GM23338 (cell line): ENCODE results near the gene JARID2. TPM values are rescaled to one million over a fixed set of nuclear protein-coding genes. Genes with fewer than 3 reads are reported as not detected.

ENCODE experiments used
- ATAC-seq: fragments of 200-7000 bp; cut with Tn5 transposase; 3 replicates; pipeline ENCODE4 v1.9.1; 2020
- DNase-seq: peaks from one replicate; pipeline ENCODE4 v3.0.0-alpha.2; 2015; ENCODE audit warnings: low spot score
- H2AFZ ChIP-seq: fragments of 200-600 bp; sonication (generic); 2 replicates; pipeline ENCODE4 v1.8.0; 2016; ENCODE audit warnings: antibody characterized with exemption, mild to moderate bottlenecking, moderate library complexity
- H3F3A ChIP-seq: fragments of 200-600 bp; sonication (generic); replicated peaks from 2 replicates; pipeline ENCODE4 v1.8.0; 2017; ENCODE audit warnings: antibody characterized with exemption, mixed run types, low read depth
- H3K27ac ChIP-seq: fragments of 200-600 bp; sonication (generic); 2 replicates; pipeline ENCODE4 v1.6.1; 2016; ENCODE audit warnings: low read depth
- H3K27me3 ChIP-seq: fragments of 200-600 bp; sonication (generic); 2 replicates; pipeline ENCODE4 v1.8.0; 2016; ENCODE audit warnings: mild to moderate bottlenecking, mixed run types, moderate library complexity; ENCODE audit not compliant: insufficient read depth
- H3K36me3 ChIP-seq: fragments of 200-600 bp; sonication (generic); 2 replicates; pipeline ENCODE4 v1.8.0; 2016; ENCODE audit warnings: mild to moderate bottlenecking; ENCODE audit not compliant: insufficient read depth
- H3K4me1 ChIP-seq: fragments of 200-600 bp; sonication (generic); 2 replicates; pipeline ENCODE4 v1.8.0; 2016; ENCODE audit warnings: mild to moderate bottlenecking, moderate library complexity; ENCODE audit not compliant: insufficient read depth
- H3K4me2 ChIP-seq: fragments of 200-600 bp; sonication (generic); 2 replicates; pipeline ENCODE4 v1.7.1; 2017; ENCODE audit warnings: mixed run types
- H3K4me3 ChIP-seq: fragments of 200-600 bp; sonication (generic); 2 replicates; pipeline ENCODE4 v1.6.1; 2016; ENCODE audit warnings: mixed run types
- H3K79me2 ChIP-seq: fragments of 200-600 bp; sonication (generic); replicated peaks from 2 replicates; pipeline ENCODE4 v1.8.0; 2017; ENCODE audit warnings: mild to moderate bottlenecking; ENCODE audit not compliant: insufficient read depth
- H3K9me2 ChIP-seq: fragments of 200-600 bp; sonication (generic); 2 replicates; pipeline ENCODE4 v1.8.0; 2017; ENCODE audit not compliant: insufficient read depth
- H4K20me1 ChIP-seq: fragments of 200-600 bp; sonication (generic); replicated peaks from 2 replicates; pipeline ENCODE4 v1.8.0; 2017; ENCODE audit warnings: mild to moderate bottlenecking; ENCODE audit not compliant: insufficient read depth
- H3K27ac Mint-ChIP-seq: 2 replicates; pipeline ENCODE4 v1.8.0; 2020; ENCODE audit warnings: inconsistent platforms, mild to moderate bottlenecking, moderate library complexity, mixed read lengths
- H3K27me3 Mint-ChIP-seq: 3 replicates; pipeline ENCODE4 v1.8.0; 2022; ENCODE audit warnings: low read depth, mild to moderate bottlenecking, moderate library complexity, mixed read lengths, inconsistent platforms; ENCODE audit not compliant: insufficient read depth, poor library complexity
- H3K36me3 Mint-ChIP-seq: 3 replicates; pipeline ENCODE4 v1.8.0; 2021; ENCODE audit warnings: low read depth, mild to moderate bottlenecking, inconsistent platforms, moderate library complexity, mixed read lengths
- H3K4me1 Mint-ChIP-seq: 3 replicates; pipeline ENCODE4 v1.8.0; 2020; ENCODE audit warnings: mild to moderate bottlenecking, inconsistent platforms, mixed read lengths
- H3K4me3 Mint-ChIP-seq: 3 replicates; pipeline ENCODE4 v1.8.0; 2021; ENCODE audit warnings: moderate library complexity, mild to moderate bottlenecking, inconsistent platforms, mixed read lengths
- H3K9me3 Mint-ChIP-seq: 3 replicates; pipeline ENCODE4 v1.8.0; 2020; ENCODE audit warnings: moderate library complexity, mild to moderate bottlenecking, inconsistent platforms, mixed read lengths
- CREB1 ChIP-seq: fragments of 250-450 bp; sonication (Bioruptor Pico); IDR thresholded peaks from 2 replicates; pipeline ENCODE4 v1.5.0; 2020; ENCODE audit warnings: low read depth, mild to moderate bottlenecking, moderate library complexity
- CTCF ChIP-seq, 2 experiments: fragments of 200-600 bp in 1 of 2; sonication (generic) in 1 of 2; conservative IDR thresholded peaks; 2 replicates each; pipeline versions ENCODE4 v1.5.1 to v1.6.1; 2016 to 2017; ENCODE audit warnings: antibody characterized with exemption in 2 of 2, low read depth in 2 of 2, mild to moderate bottlenecking in 2 of 2, moderate library complexity in 1 of 2
- ETS1 ChIP-seq: IDR thresholded peaks from 2 replicates; pipeline ENCODE4 v1.6.1; 2016; ENCODE audit warnings: antibody characterized with exemption
- EZH2 ChIP-seq: fragments of 200-600 bp; sonication (generic); IDR thresholded peaks from one replicate; pipeline ENCODE4 v1.8.0; 2017; ENCODE audit warnings: antibody characterized with exemption, mild to moderate bottlenecking, low read depth; ENCODE audit not compliant: unreplicated experiment
- EZH2phosphoT487 ChIP-seq: fragments of 200-600 bp; sonication (generic); IDR thresholded peaks from one replicate; pipeline ENCODE4 v1.8.1; 2018; ENCODE audit warnings: antibody characterized with exemption; ENCODE audit not compliant: unreplicated experiment
- JUNB ChIP-seq: IDR thresholded peaks from one replicate; pipeline ENCODE4 v1.6.1; 2016; ENCODE audit warnings: antibody characterized with exemption; ENCODE audit not compliant: unreplicated experiment
- NANOG ChIP-seq: IDR thresholded peaks from 2 replicates; pipeline ENCODE4 v1.6.1; 2016; ENCODE audit warnings: antibody characterized with exemption, borderline replicate concordance
- POLR2AphosphoS5 ChIP-seq: IDR thresholded peaks from 2 replicates; pipeline ENCODE4 v1.6.1; 2016; ENCODE audit warnings: antibody characterized with exemption, low read depth
- STAT1 ChIP-seq: IDR thresholded peaks from one replicate; pipeline ENCODE4 v1.6.1; 2016; ENCODE audit warnings: antibody characterized with exemption; ENCODE audit not compliant: unreplicated experiment
- polyA plus RNA-seq: library from polyadenylated mRNA; unstranded; fragments of >200 nt; fragmentation: Nextera tagmentation; extraction: Ambion mirVana; gene quantifications from 2 replicates; pipeline ENCODE4 v1.2.1, GENCODE V29; 2016
- total RNA-seq: library from RNA; depleted of rRNA; stranded (reverse); fragments of >200 nt; shearing (Covaris generic); gene quantifications from 2 replicates; pipeline ENCODE4 v1.2.3, GENCODE V29; 2014
- TF ChIP-seq, protein P1 (sequence below): fragments of 250-450 bp; sonication (Bioruptor Pico); IDR thresholded peaks from 2 replicates; pipeline ENCODE4 v1.5.0; 2020; ENCODE audit warnings: mild to moderate bottlenecking, moderate library complexity
- TF ChIP-seq, protein P2 (sequence below): IDR thresholded peaks from one replicate; pipeline ENCODE4 v1.6.1; 2018; ENCODE audit warnings: antibody characterized with exemption; ENCODE audit not compliant: unreplicated experiment

JARID2 gene
- total and polyA plus RNA-seq, 2 experiments from 2014 or later = 92.8 to 196 TPM

- Mint-ChIP-seq H3K9me3 (no peaks in the 10 kb centered on the region), H3K36me3 (no peaks in the 10 kb centered on the region)
Measured at GRCh38 chr6:15220062-15220461, 25.8 kb upstream of the JARID2 start.

More at GRCh38 chr6:15220062-15220461, 25.8 kb upstream of the JARID2 start:
- Histone ChIP-seq H3K27ac (no peak overlapping the region), H3F3A (0 out of 2 replicates have a peak, but pooled peaks cover 5% of the 10 kb centered on the region), H3K79me2 (peaks cover 4% of the 10 kb centered on the region; the same call in 1 of the 2 replicates), H3K27me3 (no peaks in the 10 kb centered on the region), H3K4me1 (peaks cover 12% of the 10 kb centered on the region), H3K4me3 (no peak overlapping the region), H3K4me2 (no peak overlapping the region), H4K20me1 (no peaks in the 10 kb centered on the region), H3K9me2 (no peaks in the 10 kb centered on the region), H2AFZ (no peak overlapping the region), H3K36me3 (no peaks in the 10 kb centered on the region)
- no peak for DNase-seq
- Mint-ChIP-seq H3K27me3 (peaks cover 9% of the 10 kb centered on the region), H3K4me1 (peaks cover 21% of the 10 kb centered on the region), H3K27ac (no peak overlapping the region), H3K4me3 (no peak overlapping the region)
- no peak for ATAC-seq
- TF ChIP-seq NANOG = no peak
- TF ChIP-seq CREB1 (CRISPR knock-in tag) = no peak
- TF ChIP-seq EZH2 = no peak
- no peak for TF ChIP-seq EZH2phosphoT487
- TF ChIP-seq STAT1 = no peak
- no peak for TF ChIP-seq JUNB
- no peak for TF ChIP-seq CTCF (conservative IDR thresholded peaks at IDR 0.05; ENCODE audit: low read depth in 2 of 2)
- TF ChIP-seq, protein P1, sequence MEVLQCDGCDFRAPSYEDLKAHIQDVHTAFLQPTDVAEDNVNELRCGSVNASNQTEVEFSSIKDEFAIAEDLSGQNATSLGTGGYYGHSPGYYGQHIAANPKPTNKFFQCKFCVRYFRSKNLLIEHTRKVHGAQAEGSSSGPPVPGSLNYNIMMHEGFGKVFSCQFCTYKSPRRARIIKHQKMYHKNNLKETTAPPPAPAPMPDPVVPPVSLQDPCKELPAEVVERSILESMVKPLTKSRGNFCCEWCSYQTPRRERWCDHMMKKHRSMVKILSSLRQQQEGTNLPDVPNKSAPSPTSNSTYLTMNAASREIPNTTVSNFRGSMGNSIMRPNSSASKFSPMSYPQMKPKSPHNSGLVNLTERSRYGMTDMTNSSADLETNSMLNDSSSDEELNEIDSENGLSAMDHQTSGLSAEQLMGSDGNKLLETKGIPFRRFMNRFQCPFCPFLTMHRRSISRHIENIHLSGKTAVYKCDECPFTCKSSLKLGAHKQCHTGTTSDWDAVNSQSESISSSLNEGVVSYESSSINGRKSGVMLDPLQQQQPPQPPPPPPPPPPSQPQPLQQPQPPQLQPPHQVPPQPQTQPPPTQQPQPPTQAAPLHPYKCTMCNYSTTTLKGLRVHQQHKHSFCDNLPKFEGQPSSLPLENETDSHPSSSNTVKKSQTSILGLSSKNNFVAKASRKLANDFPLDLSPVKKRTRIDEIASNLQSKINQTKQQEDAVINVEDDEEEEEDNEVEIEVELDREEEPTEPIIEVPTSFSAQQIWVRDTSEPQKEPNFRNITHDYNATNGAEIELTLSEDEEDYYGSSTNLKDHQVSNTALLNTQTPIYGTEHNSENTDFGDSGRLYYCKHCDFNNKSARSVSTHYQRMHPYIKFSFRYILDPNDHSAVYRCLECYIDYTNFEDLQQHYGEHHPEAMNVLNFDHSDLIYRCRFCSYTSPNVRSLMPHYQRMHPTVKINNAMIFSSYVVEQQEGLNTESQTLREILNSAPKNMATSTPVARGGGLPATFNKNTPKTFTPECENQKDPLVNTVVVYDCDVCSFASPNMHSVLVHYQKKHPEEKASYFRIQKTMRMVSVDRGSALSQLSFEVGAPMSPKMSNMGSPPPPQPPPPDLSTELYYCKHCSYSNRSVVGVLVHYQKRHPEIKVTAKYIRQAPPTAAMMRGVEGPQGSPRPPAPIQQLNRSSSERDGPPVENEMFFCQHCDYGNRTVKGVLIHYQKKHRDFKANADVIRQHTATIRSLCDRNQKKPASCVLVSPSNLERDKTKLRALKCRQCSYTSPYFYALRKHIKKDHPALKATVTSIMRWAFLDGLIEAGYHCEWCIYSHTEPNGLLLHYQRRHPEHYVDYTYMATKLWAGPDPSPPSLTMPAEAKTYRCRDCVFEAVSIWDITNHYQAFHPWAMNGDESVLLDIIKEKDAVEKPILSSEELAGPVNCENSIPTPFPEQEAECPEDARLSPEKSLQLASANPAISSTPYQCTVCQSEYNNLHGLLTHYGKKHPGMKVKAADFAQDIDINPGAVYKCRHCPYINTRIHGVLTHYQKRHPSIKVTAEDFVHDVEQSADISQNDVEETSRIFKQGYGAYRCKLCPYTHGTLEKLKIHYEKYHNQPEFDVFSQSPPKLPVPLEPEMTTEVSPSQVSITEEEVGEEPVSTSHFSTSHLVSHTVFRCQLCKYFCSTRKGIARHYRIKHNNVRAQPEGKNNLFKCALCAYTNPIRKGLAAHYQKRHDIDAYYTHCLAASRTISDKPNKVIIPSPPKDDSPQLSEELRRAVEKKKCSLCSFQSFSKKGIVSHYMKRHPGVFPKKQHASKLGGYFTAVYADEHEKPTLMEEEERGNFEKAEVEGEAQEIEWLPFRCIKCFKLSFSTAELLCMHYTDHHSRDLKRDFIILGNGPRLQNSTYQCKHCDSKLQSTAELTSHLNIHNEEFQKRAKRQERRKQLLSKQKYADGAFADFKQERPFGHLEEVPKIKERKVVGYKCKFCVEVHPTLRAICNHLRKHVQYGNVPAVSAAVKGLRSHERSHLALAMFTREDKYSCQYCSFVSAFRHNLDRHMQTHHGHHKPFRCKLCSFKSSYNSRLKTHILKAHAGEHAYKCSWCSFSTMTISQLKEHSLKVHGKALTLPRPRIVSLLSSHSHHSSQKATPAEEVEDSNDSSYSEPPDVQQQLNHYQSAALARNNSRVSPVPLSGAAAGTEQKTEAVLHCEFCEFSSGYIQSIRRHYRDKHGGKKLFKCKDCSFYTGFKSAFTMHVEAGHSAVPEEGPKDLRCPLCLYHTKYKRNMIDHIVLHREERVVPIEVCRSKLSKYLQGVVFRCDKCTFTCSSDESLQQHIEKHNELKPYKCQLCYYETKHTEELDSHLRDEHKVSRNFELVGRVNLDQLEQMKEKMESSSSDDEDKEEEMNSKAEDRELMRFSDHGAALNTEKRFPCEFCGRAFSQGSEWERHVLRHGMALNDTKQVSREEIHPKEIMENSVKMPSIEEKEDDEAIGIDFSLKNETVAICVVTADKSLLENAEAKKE = no peak
- TF ChIP-seq ETS1 = no peak
- TF ChIP-seq, protein P2, sequence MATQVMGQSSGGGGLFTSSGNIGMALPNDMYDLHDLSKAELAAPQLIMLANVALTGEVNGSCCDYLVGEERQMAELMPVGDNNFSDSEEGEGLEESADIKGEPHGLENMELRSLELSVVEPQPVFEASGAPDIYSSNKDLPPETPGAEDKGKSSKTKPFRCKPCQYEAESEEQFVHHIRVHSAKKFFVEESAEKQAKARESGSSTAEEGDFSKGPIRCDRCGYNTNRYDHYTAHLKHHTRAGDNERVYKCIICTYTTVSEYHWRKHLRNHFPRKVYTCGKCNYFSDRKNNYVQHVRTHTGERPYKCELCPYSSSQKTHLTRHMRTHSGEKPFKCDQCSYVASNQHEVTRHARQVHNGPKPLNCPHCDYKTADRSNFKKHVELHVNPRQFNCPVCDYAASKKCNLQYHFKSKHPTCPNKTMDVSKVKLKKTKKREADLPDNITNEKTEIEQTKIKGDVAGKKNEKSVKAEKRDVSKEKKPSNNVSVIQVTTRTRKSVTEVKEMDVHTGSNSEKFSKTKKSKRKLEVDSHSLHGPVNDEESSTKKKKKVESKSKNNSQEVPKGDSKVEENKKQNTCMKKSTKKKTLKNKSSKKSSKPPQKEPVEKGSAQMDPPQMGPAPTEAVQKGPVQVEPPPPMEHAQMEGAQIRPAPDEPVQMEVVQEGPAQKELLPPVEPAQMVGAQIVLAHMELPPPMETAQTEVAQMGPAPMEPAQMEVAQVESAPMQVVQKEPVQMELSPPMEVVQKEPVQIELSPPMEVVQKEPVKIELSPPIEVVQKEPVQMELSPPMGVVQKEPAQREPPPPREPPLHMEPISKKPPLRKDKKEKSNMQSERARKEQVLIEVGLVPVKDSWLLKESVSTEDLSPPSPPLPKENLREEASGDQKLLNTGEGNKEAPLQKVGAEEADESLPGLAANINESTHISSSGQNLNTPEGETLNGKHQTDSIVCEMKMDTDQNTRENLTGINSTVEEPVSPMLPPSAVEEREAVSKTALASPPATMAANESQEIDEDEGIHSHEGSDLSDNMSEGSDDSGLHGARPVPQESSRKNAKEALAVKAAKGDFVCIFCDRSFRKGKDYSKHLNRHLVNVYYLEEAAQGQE = no peak
- TF ChIP-seq POLR2AphosphoS5 = no peak
